HL-60 (cell line): ENCODE data around the gene ADAMTS4.

Source experiments
- GABPA ChIP-seq: IDR thresholded peaks from 2 replicates; pipeline ENCODE4 v1.6.1; 2012; ENCODE audit warnings: low read depth
- POLR2AphosphoS5 ChIP-seq: IDR thresholded peaks from 2 replicates; pipeline ENCODE4 v1.6.1; 2012; ENCODE audit warnings: low read depth
- TF ChIP-seq, protein P1 (sequence below): IDR thresholded peaks from one replicate; pipeline ENCODE4 v1.5.1; 2011; ENCODE audit warnings: low read length, control low read depth, inconsistent platforms; ENCODE audit not compliant: insufficient read depth
- TF ChIP-seq, protein P2 (sequence below): IDR thresholded peaks from 2 replicates; pipeline ENCODE4 v1.6.1; 2012; ENCODE audit warnings: low read depth; ENCODE audit not compliant: insufficient replicate concordance

DNA sequence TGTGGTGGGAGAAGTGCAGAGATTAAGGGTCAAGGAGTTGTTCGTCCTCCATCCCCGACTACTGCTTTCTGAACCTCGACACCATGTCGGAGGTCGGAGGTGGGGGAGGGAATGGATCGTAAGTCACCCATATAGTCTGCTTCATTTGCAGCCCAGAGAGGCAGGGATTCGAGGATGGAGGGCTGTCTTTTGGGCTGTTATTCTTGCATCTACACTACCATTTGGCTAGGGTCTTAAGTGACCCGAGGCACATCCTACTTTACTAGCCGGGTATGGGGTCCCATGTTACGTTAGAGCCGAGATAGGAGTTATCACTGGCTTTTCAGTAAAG is 39.0 kb downstream of the ADAMTS4 start:
- TF ChIP-seq, protein P1, sequence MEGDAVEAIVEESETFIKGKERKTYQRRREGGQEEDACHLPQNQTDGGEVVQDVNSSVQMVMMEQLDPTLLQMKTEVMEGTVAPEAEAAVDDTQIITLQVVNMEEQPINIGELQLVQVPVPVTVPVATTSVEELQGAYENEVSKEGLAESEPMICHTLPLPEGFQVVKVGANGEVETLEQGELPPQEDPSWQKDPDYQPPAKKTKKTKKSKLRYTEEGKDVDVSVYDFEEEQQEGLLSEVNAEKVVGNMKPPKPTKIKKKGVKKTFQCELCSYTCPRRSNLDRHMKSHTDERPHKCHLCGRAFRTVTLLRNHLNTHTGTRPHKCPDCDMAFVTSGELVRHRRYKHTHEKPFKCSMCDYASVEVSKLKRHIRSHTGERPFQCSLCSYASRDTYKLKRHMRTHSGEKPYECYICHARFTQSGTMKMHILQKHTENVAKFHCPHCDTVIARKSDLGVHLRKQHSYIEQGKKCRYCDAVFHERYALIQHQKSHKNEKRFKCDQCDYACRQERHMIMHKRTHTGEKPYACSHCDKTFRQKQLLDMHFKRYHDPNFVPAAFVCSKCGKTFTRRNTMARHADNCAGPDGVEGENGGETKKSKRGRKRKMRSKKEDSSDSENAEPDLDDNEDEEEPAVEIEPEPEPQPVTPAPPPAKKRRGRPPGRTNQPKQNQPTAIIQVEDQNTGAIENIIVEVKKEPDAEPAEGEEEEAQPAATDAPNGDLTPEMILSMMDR = no peak
- TF ChIP-seq POLR2AphosphoS5 (no peak), GABPA (no peak)
- TF ChIP-seq, protein P2, sequence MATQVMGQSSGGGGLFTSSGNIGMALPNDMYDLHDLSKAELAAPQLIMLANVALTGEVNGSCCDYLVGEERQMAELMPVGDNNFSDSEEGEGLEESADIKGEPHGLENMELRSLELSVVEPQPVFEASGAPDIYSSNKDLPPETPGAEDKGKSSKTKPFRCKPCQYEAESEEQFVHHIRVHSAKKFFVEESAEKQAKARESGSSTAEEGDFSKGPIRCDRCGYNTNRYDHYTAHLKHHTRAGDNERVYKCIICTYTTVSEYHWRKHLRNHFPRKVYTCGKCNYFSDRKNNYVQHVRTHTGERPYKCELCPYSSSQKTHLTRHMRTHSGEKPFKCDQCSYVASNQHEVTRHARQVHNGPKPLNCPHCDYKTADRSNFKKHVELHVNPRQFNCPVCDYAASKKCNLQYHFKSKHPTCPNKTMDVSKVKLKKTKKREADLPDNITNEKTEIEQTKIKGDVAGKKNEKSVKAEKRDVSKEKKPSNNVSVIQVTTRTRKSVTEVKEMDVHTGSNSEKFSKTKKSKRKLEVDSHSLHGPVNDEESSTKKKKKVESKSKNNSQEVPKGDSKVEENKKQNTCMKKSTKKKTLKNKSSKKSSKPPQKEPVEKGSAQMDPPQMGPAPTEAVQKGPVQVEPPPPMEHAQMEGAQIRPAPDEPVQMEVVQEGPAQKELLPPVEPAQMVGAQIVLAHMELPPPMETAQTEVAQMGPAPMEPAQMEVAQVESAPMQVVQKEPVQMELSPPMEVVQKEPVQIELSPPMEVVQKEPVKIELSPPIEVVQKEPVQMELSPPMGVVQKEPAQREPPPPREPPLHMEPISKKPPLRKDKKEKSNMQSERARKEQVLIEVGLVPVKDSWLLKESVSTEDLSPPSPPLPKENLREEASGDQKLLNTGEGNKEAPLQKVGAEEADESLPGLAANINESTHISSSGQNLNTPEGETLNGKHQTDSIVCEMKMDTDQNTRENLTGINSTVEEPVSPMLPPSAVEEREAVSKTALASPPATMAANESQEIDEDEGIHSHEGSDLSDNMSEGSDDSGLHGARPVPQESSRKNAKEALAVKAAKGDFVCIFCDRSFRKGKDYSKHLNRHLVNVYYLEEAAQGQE = no peak
